HCT116 (cell line): ENCODE results near the gene CHRNB2.

ENCODE experiments used
- CEBPB ChIP-seq: IDR thresholded peaks from 2 replicates; pipeline ENCODE4 v1.6.1; 2012; ENCODE audit warnings: low read depth
- CTCF ChIP-seq, 3 experiments: fragments of 200-600 bp in 1 of 3; sonication (generic) in 1 of 3; IDR thresholded peaks in 2 of 3; conservative IDR thresholded peaks in 1 of 3; 2 replicates each; pipeline ENCODE4 v1.5.1; 2012 to 2017; ENCODE audit warnings: low read depth in 2 of 3, low read length in 2 of 3, antibody characterized with exemption in 1 of 3, borderline replicate concordance in 1 of 3, control low read depth in 1 of 3, mild to moderate bottlenecking in 1 of 3, mixed read lengths in 1 of 3, mixed run types in 1 of 3, moderate library complexity in 1 of 3; ENCODE audit not compliant: insufficient read depth in 1 of 3
- ELF1 ChIP-seq: IDR thresholded peaks from 2 replicates; pipeline ENCODE4 v1.6.1; 2012; ENCODE audit warnings: low read depth, borderline replicate concordance
- EZH2phosphoT487 ChIP-seq: fragments of 200-600 bp; IDR thresholded peaks from 2 replicates; pipeline ENCODE4 v1.6.1; 2018; ENCODE audit warnings: antibody characterized with exemption, borderline replicate concordance
- JUND ChIP-seq: IDR thresholded peaks from 2 replicates; pipeline ENCODE4 v1.6.1; 2012
- MAX ChIP-seq: IDR thresholded peaks from 2 replicates; pipeline ENCODE4 v1.6.1; 2012
- POLR2A ChIP-seq: IDR thresholded peaks from 2 replicates; pipeline ENCODE4 v1.7.0; 2011; ENCODE audit warnings: borderline replicate concordance; ENCODE audit not compliant: insufficient read depth, insufficient read length; ENCODE audit errors: extremely low read depth
- POLR2AphosphoS5 ChIP-seq: IDR thresholded peaks from 2 replicates; pipeline ENCODE4 v1.6.1; 2011; ENCODE audit warnings: mild to moderate bottlenecking, low read depth, low read length, moderate library complexity
- REST ChIP-seq: IDR thresholded peaks from 2 replicates; pipeline ENCODE4 v1.6.1; 2012; ENCODE audit warnings: low read depth
- SIN3A ChIP-seq: IDR thresholded peaks from 2 replicates; pipeline ENCODE4 v1.6.1; 2012; ENCODE audit warnings: low read depth
- TCF7L2 ChIP-seq: IDR thresholded peaks from 2 replicates; pipeline ENCODE4 v1.7.0; 2011; ENCODE audit warnings: borderline replicate concordance, inconsistent platforms; ENCODE audit not compliant: insufficient read depth, insufficient read length; ENCODE audit errors: extremely low read depth
- YY1 ChIP-seq: IDR thresholded peaks from 2 replicates; pipeline ENCODE4 v1.6.1; 2011; ENCODE audit warnings: low read length, low read depth, moderate library complexity, mild to moderate bottlenecking; ENCODE audit not compliant: insufficient replicate concordance; ENCODE audit errors: extremely low read depth
- ZBTB33 ChIP-seq: IDR thresholded peaks from 2 replicates; pipeline ENCODE4 v1.6.1; 2011; ENCODE audit warnings: mild to moderate bottlenecking, low read length, moderate library complexity; ENCODE audit not compliant: insufficient replicate concordance; ENCODE audit errors: extremely low read depth
- ZFX ChIP-seq: fragments of 450-650 bp; IDR thresholded peaks from 2 replicates; pipeline ENCODE4 v1.6.1; 2017

- TF ChIP-seq CTCF (IDR thresholded peaks at IDR 0.05 in 2 of 3, conservative IDR thresholded peaks at IDR 0.05 in 1 of 3; ENCODE audit: borderline replicate concordance in 1 of 3, insufficient read depth in 1 of 3, low read depth in 2 of 3, low read length in 2 of 3): no peak
- peak; percentile 89 for TF ChIP-seq REST
- no peak for TF ChIP-seq POLR2AphosphoS5
- no peak for TF ChIP-seq YY1
- TF ChIP-seq POLR2A: no peak
- TF ChIP-seq MAX: no peak
- TF ChIP-seq EZH2phosphoT487: no peak
- TF ChIP-seq JUND: no peak
- TF ChIP-seq ZBTB33: no peak
- no peak for TF ChIP-seq ZFX
- TF ChIP-seq SIN3A: no peak
- no peak for TF ChIP-seq CEBPB
- TF ChIP-seq ELF1: no peak
- TF ChIP-seq TCF7L2: no peak
Observed at GRCh38 chr1:154567386-154568156, at the start of gene CHRNB2.
